Omental fat pad (tissue), 4 donors: ENCODE measurements around the gene CAMK1D. TPM values are rescaled to one million over a fixed set of nuclear protein-coding genes. Genes with fewer than 3 reads are reported as not detected.

Experiments used
- ATAC-seq: fragments of 150-250 bp; one replicate; pipeline ENCODE4 v1.9.1; 2016; ENCODE audit warnings: mild to moderate bottlenecking, moderate library complexity; ENCODE audit not compliant: low FRiP score
- DNase-seq: peaks from one replicate; pipeline ENCODE4 v3.0.0-alpha.2; 2019; ENCODE audit warnings: low spot score
- total RNA-seq, 4 donors: library from RNA; depleted of rRNA; stranded (reverse); fragments of >200 nt; gene quantifications; one replicate each; pipeline ENCODE4 v1.1.0, GENCODE V29; 2016
- TF ChIP-seq, protein P1 (sequence below), 3 donors: fragments of 450-650 bp; IDR thresholded peaks; one replicate each; pipeline ENCODE4 v1.5.1; 2016 to 2017; ENCODE audit warnings: antibody characterized with exemption in 3 of 3, mild to moderate bottlenecking in 3 of 3, moderate library complexity in 2 of 3

Gene CAMK1D
- total RNA-seq, 4 donors from 2014 or later, result 6.0 to 15.8 (median 8.8) TPM

DNA sequence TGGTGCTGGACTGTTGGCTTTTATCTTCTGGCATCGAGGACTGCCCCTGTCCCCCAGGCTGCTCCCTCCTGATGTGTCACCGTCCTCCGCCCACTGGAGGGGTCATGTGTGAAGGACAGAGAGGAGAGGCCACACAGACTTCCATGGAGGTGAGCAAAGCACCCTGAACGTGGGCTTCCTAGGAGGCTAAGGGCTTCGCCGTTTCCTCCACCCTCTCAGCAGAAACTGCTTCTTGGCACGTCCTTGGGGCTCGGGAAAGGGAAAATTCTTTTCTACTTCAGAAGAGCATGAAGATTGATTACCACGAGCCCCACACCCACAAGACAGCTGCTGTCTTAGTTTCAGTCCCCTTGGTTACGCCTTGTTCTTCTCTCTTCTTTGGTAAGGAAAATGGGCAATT, 433.9 kb downstream of the CAMK1D start:
- ATAC-seq (no peak), DNase-seq (no peak)
- TF ChIP-seq, protein P1, sequence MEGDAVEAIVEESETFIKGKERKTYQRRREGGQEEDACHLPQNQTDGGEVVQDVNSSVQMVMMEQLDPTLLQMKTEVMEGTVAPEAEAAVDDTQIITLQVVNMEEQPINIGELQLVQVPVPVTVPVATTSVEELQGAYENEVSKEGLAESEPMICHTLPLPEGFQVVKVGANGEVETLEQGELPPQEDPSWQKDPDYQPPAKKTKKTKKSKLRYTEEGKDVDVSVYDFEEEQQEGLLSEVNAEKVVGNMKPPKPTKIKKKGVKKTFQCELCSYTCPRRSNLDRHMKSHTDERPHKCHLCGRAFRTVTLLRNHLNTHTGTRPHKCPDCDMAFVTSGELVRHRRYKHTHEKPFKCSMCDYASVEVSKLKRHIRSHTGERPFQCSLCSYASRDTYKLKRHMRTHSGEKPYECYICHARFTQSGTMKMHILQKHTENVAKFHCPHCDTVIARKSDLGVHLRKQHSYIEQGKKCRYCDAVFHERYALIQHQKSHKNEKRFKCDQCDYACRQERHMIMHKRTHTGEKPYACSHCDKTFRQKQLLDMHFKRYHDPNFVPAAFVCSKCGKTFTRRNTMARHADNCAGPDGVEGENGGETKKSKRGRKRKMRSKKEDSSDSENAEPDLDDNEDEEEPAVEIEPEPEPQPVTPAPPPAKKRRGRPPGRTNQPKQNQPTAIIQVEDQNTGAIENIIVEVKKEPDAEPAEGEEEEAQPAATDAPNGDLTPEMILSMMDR (IDR thresholded peaks at IDR 0.05), result no peak

DNA sequence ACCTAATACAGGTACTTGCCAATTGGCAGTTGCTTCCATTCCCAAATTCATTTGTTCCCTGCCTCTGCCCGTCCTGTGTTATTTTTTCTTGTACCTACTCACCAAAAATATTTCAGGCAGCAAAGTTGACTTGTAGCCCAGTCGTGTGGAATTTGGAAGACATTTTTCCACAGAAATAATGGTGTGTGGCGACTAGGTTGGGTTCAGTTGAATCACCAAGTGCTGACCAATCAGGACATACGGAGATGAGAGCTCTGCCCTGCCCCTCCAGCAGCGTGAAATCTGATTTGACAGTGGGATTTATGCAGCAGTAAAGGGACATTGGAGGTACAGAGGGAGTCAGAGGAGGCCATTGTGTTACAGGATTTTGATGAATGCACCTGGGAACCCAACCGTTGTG, 435.3 kb downstream of the CAMK1D start:
- ATAC-seq (no peak), DNase-seq (no peak)
- TF ChIP-seq, protein P1 (IDR thresholded peaks at IDR 0.05), result no peak

DNA sequence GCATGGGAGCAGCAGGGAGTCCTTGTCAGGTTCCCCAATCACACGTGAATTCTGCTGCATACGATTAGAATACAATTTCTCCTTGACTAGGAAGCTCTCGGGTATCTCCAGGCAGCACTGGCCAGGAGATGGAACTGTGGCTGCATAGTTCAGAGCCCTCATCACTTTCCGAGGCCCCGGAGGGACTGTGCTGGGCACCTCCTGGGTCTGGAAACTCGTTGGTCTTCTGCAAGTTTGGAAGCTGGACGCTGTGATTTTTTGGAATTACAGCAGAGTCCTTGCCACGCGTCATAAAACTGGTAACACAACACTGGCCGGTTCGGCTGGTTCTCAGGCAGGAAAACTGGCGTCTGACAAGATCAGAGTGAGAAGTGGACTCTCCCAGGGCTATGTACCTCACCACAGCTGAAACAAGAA, 436.1 kb downstream of the CAMK1D start:
- TF ChIP-seq, protein P1 (IDR thresholded peaks at IDR 0.05), result no peak
- DNase-seq, result no peak
- ATAC-seq, result no peak

DNA sequence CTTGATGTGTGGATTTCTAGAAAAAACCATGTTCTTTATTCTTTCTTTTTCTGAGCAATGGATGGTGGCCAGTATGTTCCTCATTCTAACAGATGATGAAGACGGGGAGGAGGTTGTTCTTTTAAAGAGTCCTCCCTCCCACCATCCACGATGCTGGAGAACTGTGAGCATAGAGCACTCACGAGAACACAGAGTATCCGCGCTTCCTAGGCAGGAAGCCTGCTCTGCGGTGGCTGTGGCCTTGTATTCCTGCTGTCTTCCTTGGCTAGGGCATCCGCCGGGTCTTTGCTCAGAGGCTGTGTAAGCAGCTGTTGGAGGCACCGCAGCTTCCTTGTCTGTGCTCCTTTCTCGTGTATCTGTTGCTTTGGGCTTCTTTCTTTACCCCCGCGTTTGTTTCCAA, 437.9 kb downstream of the CAMK1D start:
- ATAC-seq (no peak), DNase-seq (no peak)
- TF ChIP-seq, protein P1 (IDR thresholded peaks at IDR 0.05), result no peak

DNA sequence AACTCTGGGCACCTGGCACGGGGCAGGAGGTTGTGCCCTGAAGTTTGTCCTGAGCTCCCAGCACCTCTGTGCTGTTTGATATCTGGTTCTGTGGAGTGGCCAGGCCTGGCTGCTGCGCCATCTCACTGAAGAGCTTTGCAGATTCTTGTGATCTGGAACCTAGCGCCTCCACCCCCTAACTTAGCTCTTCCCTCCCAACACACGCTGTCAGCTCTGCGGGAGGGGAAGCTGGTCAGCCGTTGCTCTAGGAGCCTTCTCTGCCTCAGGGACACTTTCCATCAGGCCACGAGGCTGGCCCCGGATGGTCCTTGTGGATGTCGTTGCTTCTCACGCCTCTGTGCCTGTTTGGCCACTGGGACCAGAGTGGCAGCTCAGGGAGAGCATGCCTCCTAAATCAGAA, 438.9 kb downstream of the CAMK1D start:
- ATAC-seq, result no peak
- TF ChIP-seq, protein P1 (IDR thresholded peaks at IDR 0.05), result no peak
- DNase-seq, result no peak

DNA sequence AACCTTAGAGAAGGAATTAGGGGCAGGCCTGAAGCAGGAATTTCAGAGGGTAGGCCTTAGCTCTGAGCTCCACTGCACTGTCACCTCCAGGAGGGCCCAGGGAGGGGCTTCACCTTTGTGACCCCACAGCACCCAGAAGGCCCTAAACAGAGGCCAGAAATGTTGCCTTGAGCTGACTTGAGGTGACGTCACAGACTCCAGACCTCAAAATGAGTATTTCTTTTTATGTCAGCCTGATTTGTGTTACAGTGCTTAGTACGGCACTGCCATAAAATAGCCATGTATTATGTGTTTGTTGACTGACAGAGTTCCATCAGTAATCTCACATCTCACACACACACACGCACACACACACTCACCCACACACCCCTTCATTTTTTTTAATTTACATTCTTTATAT, 440.9 kb downstream of the CAMK1D start:
- DNase-seq (no peak), ATAC-seq (no peak)
- TF ChIP-seq, protein P1 (IDR thresholded peaks at IDR 0.05), result no peak

DNA sequence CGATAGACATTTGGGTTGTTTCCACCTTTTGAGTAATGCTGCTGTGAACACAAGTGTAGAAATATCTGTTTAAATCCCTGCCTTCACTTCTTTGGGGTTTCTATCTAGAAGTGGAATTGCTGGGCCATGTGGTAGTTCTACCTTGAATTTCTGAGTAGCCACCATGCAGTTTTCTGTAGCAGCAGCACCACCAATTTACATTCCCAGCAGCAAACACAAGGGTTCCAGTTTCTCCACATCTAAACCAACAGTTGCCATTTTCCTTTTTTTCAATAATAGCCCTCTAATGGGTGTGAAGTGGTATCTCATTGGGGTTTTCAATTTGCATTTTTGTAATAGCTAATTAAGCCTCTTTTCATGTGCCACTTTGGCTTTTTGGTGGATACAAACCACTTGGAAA, 442.4 kb downstream of the CAMK1D start:
- no peak for ATAC-seq
- TF ChIP-seq, protein P1 (IDR thresholded peaks at IDR 0.05), result no peak
- no peak for DNase-seq
